Omental fat pad (tissue), 4 donors: Measurements from ENCODE around the gene GALNTL6. TPM values are rescaled to one million over a fixed set of nuclear protein-coding genes. Genes with fewer than 3 reads are reported as not detected.
"Not testable (repeated sequence)": the region's sequence is repeated elsewhere in the genome, so short reads cannot be mapped to it uniquely, and the experiment has no call there.

Experiments used
- ATAC-seq: fragments of 150-250 bp; one replicate; pipeline ENCODE4 v1.9.1; 2016; ENCODE audit warnings: mild to moderate bottlenecking, moderate library complexity; ENCODE audit not compliant: low FRiP score
- DNase-seq: peaks from one replicate; pipeline ENCODE4 v3.0.0-alpha.2; 2019; ENCODE audit warnings: low spot score
- total RNA-seq, 4 donors: library from RNA; depleted of rRNA; stranded (reverse); fragments of >200 nt; gene quantifications; one replicate each; pipeline ENCODE4 v1.1.0, GENCODE V29; 2016
- TF ChIP-seq, protein P1 (sequence below), 3 donors: fragments of 450-650 bp; IDR thresholded peaks; one replicate each; pipeline ENCODE4 v1.5.1; 2016 to 2017; ENCODE audit warnings: antibody characterized with exemption in 3 of 3, mild to moderate bottlenecking in 3 of 3, moderate library complexity in 2 of 3

The GALNTL6 gene
- total RNA-seq, 4 donors from 2014 or later: not detected

DNA sequence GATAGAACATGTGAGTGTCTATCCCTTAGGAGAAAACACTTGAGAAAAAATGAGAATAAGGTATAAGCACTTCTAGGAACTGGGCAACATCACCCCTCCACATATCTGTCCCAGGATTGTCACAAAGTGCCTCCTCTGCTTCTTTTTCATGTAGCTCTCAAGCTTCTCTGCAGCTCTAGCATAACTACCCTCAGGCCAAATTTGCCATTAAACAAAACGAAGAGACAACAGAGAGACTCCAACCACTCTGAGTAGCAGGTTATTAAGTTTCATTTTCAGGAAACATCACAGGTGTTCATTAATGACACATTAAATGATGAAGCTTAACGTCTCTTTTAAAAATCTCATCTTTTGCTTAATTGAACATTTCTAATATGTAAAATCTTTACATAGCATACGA, 580.0 kb downstream of the GALNTL6 start:
- ATAC-seq (no peak), DNase-seq (no peak)
- TF ChIP-seq, protein P1, sequence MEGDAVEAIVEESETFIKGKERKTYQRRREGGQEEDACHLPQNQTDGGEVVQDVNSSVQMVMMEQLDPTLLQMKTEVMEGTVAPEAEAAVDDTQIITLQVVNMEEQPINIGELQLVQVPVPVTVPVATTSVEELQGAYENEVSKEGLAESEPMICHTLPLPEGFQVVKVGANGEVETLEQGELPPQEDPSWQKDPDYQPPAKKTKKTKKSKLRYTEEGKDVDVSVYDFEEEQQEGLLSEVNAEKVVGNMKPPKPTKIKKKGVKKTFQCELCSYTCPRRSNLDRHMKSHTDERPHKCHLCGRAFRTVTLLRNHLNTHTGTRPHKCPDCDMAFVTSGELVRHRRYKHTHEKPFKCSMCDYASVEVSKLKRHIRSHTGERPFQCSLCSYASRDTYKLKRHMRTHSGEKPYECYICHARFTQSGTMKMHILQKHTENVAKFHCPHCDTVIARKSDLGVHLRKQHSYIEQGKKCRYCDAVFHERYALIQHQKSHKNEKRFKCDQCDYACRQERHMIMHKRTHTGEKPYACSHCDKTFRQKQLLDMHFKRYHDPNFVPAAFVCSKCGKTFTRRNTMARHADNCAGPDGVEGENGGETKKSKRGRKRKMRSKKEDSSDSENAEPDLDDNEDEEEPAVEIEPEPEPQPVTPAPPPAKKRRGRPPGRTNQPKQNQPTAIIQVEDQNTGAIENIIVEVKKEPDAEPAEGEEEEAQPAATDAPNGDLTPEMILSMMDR (IDR thresholded peaks at IDR 0.05): no peak

DNA sequence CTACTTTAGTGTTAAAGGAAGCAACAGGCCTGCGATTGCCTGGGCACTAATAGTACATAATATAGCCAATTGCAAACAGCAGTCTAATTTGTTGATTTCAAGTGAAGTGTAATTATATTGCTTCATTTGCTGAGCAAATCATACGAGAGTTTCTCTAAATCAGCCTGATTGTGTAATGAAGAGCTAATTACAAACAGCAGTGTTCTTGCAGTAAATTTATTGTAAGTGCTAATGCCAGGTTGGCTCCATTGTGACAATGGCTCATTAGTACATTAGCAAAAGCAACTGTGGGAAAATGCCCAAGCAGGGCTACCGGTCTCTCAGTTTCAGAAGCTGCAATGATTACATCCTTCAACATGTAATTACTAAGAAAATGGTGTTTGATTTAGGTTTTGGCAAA, 591.5 kb downstream of the GALNTL6 start:
- DNase-seq: no peak
- TF ChIP-seq, protein P1 (IDR thresholded peaks at IDR 0.05): no peak
- ATAC-seq: no peak

DNA sequence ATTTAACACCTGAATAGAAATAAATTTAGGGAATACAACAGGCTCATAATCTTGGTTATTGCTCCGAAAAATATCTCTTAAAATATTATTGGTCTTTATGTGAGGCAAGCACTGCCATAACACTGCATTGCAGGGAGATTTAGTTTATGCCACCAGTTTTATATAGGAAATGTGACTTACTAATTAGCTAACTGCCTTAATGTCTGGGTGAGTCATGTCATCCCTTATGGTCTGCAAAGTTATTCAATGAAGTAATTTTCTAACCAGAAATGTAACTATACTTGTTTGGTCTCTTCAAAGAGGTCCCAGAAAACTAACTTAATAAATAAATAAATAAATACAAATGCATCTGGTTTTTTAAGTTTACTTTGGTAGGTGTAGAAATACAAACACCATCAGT, 597.2 kb downstream of the GALNTL6 start:
- DNase-seq (no peak), ATAC-seq (no peak)
- TF ChIP-seq, protein P1 (IDR thresholded peaks at IDR 0.05): no peak

DNA sequence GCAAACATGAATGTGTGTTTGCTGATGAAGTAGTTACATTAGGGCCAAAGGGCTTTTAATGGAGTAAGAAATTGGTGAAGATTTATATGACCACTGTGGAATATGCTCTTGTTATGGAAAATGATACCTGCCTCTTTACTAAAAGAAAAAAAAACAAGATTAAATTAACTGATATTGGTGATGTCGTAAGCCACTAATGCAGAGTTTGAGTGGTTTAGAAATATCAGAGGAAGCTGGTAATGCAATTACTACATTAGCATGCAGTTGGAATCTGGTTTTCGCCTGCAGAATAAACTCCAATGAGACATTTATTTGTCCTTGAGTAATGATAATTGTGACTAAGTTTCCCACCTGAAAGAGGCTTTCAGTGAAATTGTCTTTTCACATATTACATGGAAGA, 597.9 kb downstream of the GALNTL6 start:
- no peak for DNase-seq
- no peak for ATAC-seq
- TF ChIP-seq, protein P1 (IDR thresholded peaks at IDR 0.05): no peak

DNA sequence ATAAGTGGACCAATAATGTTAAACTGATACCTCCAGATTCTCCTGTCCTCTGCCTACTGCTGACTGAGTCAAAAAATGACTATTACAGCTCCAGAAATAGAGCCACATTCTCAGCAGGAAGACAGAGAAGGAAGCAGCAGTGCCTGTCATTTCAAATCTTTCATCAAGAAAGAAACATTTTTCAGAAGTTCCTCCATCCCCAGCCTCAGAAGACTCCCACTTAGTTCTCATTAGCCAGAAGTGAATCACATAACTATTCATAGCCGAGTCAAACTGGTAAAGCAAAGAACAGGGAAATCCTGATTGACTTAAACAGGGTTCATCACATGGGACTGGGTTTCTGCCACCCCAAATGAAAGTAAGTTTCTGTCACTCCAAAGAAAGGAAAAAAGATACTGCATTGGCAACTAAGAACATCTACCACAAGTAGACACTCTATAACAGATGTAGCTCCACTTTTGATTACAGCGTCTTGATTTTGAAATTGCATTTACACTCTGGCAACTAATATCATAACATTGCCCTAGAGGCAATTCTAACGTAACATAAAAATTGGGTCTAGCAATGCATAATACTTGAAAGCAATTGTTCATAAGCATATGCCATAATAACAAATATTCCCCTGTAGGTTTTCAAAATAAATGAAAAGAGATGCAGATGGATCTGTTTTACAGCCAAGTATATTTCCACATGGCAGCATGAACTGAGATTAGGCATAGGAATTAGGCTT, 599.8 kb downstream of the GALNTL6 start:
- TF ChIP-seq, protein P1 (IDR thresholded peaks at IDR 0.05): no peak
- DNase-seq: no peak
- ATAC-seq: no peak

DNA sequence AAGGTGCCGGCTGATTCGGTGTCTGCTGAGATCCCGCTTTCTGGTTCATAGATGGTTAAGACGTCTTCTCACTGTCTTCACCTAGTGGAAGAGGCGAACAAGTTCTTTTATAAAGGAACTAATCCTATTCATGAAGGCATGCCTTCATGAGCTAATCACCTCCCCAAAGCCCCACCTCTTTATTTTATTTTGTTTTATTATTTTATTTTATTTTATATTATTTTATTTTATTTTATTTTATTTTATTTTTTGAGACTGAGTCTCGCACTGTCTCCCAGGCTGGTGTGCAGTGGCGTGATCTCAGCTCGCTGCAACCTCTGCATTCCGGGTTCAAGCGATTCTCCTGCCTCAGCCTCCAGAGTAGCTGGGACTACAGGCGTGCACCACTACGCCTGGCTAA, 615.8 kb downstream of the GALNTL6 start:
- DNase-seq, ATAC-seq: not testable (repeated sequence)

DNA sequence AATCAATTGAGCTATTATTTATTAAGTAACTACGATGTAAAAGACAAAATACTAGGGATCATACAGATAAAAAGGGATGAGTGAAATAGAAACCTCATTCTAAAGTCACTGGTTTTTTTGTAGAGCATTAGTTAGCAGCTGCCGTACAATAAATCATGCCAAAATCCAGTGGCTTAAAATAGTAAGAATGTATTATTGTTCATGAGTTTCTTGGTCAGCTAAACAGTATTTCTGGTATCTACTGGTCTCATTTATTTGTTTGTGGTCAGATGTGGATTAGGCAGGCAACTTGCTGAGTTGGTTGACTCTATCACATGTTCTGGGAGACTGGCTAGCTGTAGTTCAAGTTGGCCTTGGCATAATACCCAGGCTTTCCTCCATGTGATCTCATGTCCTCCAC, 667.3 kb downstream of the GALNTL6 start:
- ATAC-seq (no peak), DNase-seq (no peak)
- TF ChIP-seq, protein P1 (IDR thresholded peaks at IDR 0.05): no peak
